Lung (tissue), 16 donors: Measurements from ENCODE around the gene SH3PXD2A. TPM values are rescaled to one million over a fixed set of nuclear protein-coding genes. Genes with fewer than 3 reads are reported as not detected.

Experiments
- ATAC-seq: fragments of 200-7000 bp; cut with Tn5 transposase; one replicate; pipeline ENCODE4 v1.9.1; 2020; ENCODE audit warnings: moderate number of reproducible peaks; ENCODE audit not compliant: insufficient read depth, low FRiP score
- DNase-seq, 3 donors: peaks; one replicate each; pipeline ENCODE4 v3.0.0-alpha.2; 2013 to 2017
- H3K27ac ChIP-seq, 2 donors: one replicate each; pipeline ENCODE4 v1.5.1; 2013; ENCODE audit warnings: mild to moderate bottlenecking in 2 of 2, moderate library complexity in 2 of 2, control low read depth in 1 of 2, inconsistent platforms in 1 of 2, low read depth in 1 of 2, low read length in 1 of 2
- H3K27me3 ChIP-seq, 3 donors: one replicate each; pipeline ENCODE4 v1.5.1; 2013; ENCODE audit warnings: low read length in 2 of 3; ENCODE audit not compliant: control insufficient read depth in 3 of 3, insufficient read depth in 3 of 3
- H3K36me3 ChIP-seq, 4 donors: one replicate each; pipeline ENCODE4 v1.5.1; 2013; ENCODE audit warnings: low read length in 4 of 4, mild to moderate bottlenecking in 1 of 4, moderate library complexity in 1 of 4; ENCODE audit not compliant: control insufficient read depth in 4 of 4, insufficient read depth in 4 of 4
- H3K4me1 ChIP-seq, 5 donors: one replicate each; pipeline ENCODE4 v1.5.1; 2013; ENCODE audit warnings: low read length in 5 of 5, mild to moderate bottlenecking in 2 of 5, moderate library complexity in 1 of 5; ENCODE audit not compliant: control insufficient read depth in 5 of 5, insufficient read depth in 5 of 5
- H3K4me3 ChIP-seq: one replicate; pipeline ENCODE4 v1.5.1; 2013; ENCODE audit warnings: mild to moderate bottlenecking, control low read depth, moderate library complexity
- H3K9ac ChIP-seq, 2 donors: one replicate each; pipeline ENCODE4 v1.5.1; 2013; ENCODE audit warnings: low read length in 2 of 2, control low read depth in 1 of 2; ENCODE audit not compliant: insufficient read depth in 1 of 2
- H3K9me3 ChIP-seq, 4 donors: one replicate each; pipeline ENCODE4 v1.5.1; 2013; ENCODE audit warnings: low read length in 3 of 4, mild to moderate bottlenecking in 1 of 4, moderate library complexity in 1 of 4; ENCODE audit not compliant: control insufficient read depth in 4 of 4, insufficient read depth in 3 of 4
- WGBS, 2 donors: extraction: QIAGEN DNeasy Blood & Tissue Kit; methylation state at CpG; one replicate each; pipeline ENCODE4 v1.1.7; 2013; 5-methylcytosine and 5-hydroxymethylcytosine counted together
- long read RNA-seq, 5 donors: transcript quantifications; one replicate each; lab custom pipeline, GENCODE V29; 2026
- polyA plus RNA-seq, 2 donors: library from polyadenylated mRNA; stranded (reverse); fragments of 200-250 nt; gene quantifications; one replicate each; pipeline ENCODE4 v1.2.1, GENCODE V29; 2013
- total RNA-seq, 2 donors: library from RNA; depleted of rRNA in 1 of 2; stranded (reverse); fragments of >200 nt in 1 of 2; gene quantifications; one replicate each; pipeline ENCODE4 v1.2.1, GENCODE V29; 2014 to 2021
- TF ChIP-seq, protein P1 (sequence below): IDR thresholded peaks from 2 replicates; pipeline ENCODE4 v1.5.1; 2012; ENCODE audit warnings: mild to moderate bottlenecking; ENCODE audit errors: control extremely low read depth, extremely low read depth
- donor health status: control.
- donor health status: control.
- donor health status: Bipolar disorder and iron deficiency.
- donor health status: healthy.
- donor health status: DM: yes; HTN: yes; CAD: no.

SH3PXD2A gene, protein sequence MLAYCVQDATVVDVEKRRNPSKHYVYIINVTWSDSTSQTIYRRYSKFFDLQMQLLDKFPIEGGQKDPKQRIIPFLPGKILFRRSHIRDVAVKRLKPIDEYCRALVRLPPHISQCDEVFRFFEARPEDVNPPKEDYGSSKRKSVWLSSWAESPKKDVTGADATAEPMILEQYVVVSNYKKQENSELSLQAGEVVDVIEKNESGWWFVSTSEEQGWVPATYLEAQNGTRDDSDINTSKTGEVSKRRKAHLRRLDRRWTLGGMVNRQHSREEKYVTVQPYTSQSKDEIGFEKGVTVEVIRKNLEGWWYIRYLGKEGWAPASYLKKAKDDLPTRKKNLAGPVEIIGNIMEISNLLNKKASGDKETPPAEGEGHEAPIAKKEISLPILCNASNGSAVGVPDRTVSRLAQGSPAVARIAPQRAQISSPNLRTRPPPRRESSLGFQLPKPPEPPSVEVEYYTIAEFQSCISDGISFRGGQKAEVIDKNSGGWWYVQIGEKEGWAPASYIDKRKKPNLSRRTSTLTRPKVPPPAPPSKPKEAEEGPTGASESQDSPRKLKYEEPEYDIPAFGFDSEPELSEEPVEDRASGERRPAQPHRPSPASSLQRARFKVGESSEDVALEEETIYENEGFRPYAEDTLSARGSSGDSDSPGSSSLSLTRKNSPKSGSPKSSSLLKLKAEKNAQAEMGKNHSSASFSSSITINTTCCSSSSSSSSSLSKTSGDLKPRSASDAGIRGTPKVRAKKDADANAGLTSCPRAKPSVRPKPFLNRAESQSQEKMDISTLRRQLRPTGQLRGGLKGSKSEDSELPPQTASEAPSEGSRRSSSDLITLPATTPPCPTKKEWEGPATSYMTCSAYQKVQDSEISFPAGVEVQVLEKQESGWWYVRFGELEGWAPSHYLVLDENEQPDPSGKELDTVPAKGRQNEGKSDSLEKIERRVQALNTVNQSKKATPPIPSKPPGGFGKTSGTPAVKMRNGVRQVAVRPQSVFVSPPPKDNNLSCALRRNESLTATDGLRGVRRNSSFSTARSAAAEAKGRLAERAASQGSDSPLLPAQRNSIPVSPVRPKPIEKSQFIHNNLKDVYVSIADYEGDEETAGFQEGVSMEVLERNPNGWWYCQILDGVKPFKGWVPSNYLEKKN
- total RNA-seq (10 to 100 TPM; 47.6 to 53.2 TPM), polyA plus RNA-seq (10 to 100 TPM in 1 of 2 donors, 1 to 10 TPM in 1; 9.9 to 10.9 TPM)
- long read RNA-seq, donor 1, partial matches to known transcripts: 8 of 15 reads
- long read RNA-seq, donor 1, other reads (novel, unspliced or antisense): 7 of 15 reads
- long read RNA-seq, donor 2, partial matches to known transcripts: 9 of 9 reads
- long read RNA-seq, donor 2, other reads (novel, unspliced or antisense): 0 of 9 reads
- long read RNA-seq, donor 3: 0 reads
- long read RNA-seq, donor 4, partial matches to known transcripts: 5 of 5 reads
- long read RNA-seq, donor 4, other reads (novel, unspliced or antisense): 0 of 5 reads
- long read RNA-seq, donor 5, partial matches to known transcripts: 8 of 8 reads
- long read RNA-seq, donor 5, other reads (novel, unspliced or antisense): 0 of 8 reads

DNA sequence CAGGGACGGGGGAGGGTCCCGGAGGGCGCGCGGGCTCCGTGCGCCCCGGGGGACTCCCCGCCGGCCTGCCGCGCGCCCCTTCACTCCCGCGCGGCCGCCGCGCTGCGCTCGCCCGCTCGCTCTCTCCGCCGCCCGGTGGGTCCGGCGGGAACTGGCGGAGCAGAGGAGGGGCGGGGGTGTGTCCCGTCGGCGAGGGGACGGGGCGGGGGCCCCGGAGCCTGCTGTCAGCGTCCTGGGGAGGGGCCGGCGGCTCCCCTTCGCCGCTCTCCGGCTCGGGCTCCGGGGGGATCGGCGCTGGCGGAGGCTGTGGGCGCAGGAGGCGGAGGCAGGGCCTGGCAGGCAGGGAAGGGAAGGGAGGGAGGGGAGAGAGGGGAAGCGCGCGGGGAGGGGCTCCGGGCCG lies at the start of gene SH3PXD2A:
Gene SH3PXD2A, minus strand, starts transcription at position 153 of the 400 bp plus-strand sequence. CDS start 310 bp downstream, outside the sequence.
- Histone ChIP-seq H3K27me3 (no peaks in the 10 kb centered on the region), H3K27ac (peak within 1 kb of the TSS; percentile 67 to 85), H3K4me3 (peak within 1 kb of the TSS; percentile 56), H3K9ac (peak within 1 kb of the TSS in 1 of 2 donors; percentile 69), H3K4me1 (peaks cover 18 to 48% (median 40%) of the 10 kb centered on the region in 5 donors), H3K9me3 (no peaks in the 10 kb centered on the region), H3K36me3 (peaks cover 0 to 2% (median 0%) of the 10 kb centered on the region in 4 donors)
- TF ChIP-seq, protein P1, sequence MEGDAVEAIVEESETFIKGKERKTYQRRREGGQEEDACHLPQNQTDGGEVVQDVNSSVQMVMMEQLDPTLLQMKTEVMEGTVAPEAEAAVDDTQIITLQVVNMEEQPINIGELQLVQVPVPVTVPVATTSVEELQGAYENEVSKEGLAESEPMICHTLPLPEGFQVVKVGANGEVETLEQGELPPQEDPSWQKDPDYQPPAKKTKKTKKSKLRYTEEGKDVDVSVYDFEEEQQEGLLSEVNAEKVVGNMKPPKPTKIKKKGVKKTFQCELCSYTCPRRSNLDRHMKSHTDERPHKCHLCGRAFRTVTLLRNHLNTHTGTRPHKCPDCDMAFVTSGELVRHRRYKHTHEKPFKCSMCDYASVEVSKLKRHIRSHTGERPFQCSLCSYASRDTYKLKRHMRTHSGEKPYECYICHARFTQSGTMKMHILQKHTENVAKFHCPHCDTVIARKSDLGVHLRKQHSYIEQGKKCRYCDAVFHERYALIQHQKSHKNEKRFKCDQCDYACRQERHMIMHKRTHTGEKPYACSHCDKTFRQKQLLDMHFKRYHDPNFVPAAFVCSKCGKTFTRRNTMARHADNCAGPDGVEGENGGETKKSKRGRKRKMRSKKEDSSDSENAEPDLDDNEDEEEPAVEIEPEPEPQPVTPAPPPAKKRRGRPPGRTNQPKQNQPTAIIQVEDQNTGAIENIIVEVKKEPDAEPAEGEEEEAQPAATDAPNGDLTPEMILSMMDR: no peak
- WGBS, 2 donors: 1% methylated on average over 31 to 54 of the region's 54 CpGs
- ATAC-seq (peak; percentile 11), DNase-seq (peak; percentile 83 to 91 (median 86))

DNA sequence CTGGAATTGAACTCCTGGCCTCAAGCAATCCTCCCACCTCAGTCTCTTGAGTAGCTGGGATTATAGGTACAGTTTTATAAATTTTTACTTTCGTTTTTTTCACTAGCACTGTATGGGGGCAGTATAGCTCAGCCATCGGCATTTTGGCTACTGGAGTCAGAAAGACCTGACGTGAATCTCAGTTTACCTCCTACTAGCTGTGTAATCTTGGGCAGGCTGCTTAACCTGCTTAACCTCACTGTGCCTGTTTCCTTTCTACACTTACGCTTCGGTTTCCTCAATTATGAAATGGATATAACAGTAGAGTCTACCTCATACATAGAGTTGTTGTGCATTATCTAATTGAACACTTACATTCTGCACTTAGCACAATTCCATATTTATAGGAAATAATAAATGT lies 45.9 kb upstream of the SH3PXD2A start:
- DNase-seq (no peak), ATAC-seq (no peak)
- H3K36me3 ChIP-seq: peaks cover 14 to 28% (median 24%) of the 10 kb centered on the region in 4 donors
- WGBS, 2 donors: 37 to 59% methylated on average over 5 of the region's 5 CpGs
- H3K27me3 ChIP-seq: no peaks in the 10 kb centered on the region
- H3K27ac ChIP-seq: no peak overlapping the region
- no peak overlapping the region for H3K9ac ChIP-seq
- no peak overlapping the region for H3K4me3 ChIP-seq
- TF ChIP-seq, protein P1: no peak
- H3K9me3 ChIP-seq: no peaks in the 10 kb centered on the region
- H3K4me1 ChIP-seq: peaks cover 0 to 39% (median 8%) of the 10 kb centered on the region in 5 donors

DNA sequence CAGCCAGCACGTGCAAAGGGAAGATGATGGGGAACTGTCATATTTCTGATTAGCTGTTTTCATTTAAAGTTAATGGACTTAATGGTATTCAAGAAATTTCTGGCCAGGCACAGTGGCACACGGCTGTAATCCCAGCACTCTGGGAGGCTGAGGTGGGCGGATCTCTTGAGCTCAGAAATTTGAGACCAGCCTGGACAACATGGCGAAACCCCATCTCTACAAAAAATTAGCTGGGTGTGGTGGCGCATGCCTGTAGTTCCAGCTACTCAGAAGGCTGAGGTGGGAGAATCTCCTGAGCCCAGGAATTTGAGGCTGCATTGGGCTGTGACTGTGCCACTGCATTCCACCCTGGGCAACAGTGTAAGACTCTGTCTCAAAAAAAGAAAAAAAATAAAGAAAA lies 43.9 kb upstream of the SH3PXD2A start:
- peaks cover 7 to 47% (median 11%) of the 10 kb centered on the region in 5 donors for H3K4me1 ChIP-seq
- no peaks in the 10 kb centered on the region for H3K9me3 ChIP-seq
- H3K36me3 ChIP-seq: peaks cover 7 to 19% (median 18%) of the 10 kb centered on the region in 4 donors
- no peak for ATAC-seq
- H3K27me3 ChIP-seq: no peaks in the 10 kb centered on the region
- no peak for DNase-seq
- H3K27ac ChIP-seq: no peak overlapping the region
- H3K9ac ChIP-seq: no peak overlapping the region
- TF ChIP-seq, protein P1: no peak
- 93 to 96% methylated on average over 5 of the region's 5 CpGs for whole genome bisulfite sequencing, 2 donors
- no peak overlapping the region for H3K4me3 ChIP-seq
